Measurements from ENCODE around the gene PRDM8. TPM values are rescaled to one million over a fixed set of nuclear protein-coding genes. Genes with fewer than 3 reads are reported as not detected.

The PRDM8 gene
- total RNA-seq, 1 donor from 2014 or later, result not detected

DNA sequence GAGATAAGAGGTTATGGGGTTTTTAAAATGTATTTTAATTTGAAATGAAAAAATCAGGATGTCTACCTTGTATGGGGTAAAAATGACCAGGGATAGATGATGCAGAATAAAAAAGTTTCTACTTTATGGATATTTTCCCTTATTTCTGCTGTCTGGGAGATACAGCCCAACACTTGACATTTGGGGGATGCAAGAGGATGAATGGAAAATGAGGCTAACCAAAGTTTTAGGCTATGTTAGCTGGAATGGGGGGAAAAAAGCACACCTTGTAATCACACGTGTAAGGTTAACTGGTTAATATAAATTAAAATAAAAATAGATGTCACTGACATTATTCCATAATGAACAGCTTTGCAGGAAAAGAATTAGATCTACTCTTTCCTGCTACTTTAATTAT is 1.1 kb downstream of the PRDM8 start:
- H3K36me3 ChIP-seq, result no peaks in the 10 kb centered on the region
- peaks cover 42% of the 10 kb centered on the region for H3F3A ChIP-seq (ENCODE audit: low read depth)
- Mint-ChIP-seq H3K27me3 (ENCODE audit: insufficient read depth, low read depth) (peaks cover 81% of the 10 kb centered on the region), H3K4me3 (peak overlapping the region; percentile 79), H3K9me3 (peaks cover 3% of the 10 kb centered on the region), H3K36me3 (no peaks in the 10 kb centered on the region), H3K27ac (no peak overlapping the region), H3K4me1 (peaks cover 37% of the 10 kb centered on the region)
- peaks cover 26% of the 10 kb centered on the region for H3K4me1 ChIP-seq
- no peak overlapping the region for H3K27ac ChIP-seq
- H4K20me1 ChIP-seq (ENCODE audit: low read depth), result peaks cover 86% of the 10 kb centered on the region
- peak overlapping the region; percentile 43 for H3K4me3 ChIP-seq
- no peak for DNase-seq (ENCODE audit: low spot score)
- peak overlapping the region; percentile 77 for H3K4me2 ChIP-seq
- TF ChIP-seq EZH2phosphoT487 (IDR thresholded peaks at IDR 0.05), result no peak
- TF ChIP-seq EZH2 (IDR thresholded peaks at IDR 0.05), result no peak
- TF ChIP-seq, protein P1, sequence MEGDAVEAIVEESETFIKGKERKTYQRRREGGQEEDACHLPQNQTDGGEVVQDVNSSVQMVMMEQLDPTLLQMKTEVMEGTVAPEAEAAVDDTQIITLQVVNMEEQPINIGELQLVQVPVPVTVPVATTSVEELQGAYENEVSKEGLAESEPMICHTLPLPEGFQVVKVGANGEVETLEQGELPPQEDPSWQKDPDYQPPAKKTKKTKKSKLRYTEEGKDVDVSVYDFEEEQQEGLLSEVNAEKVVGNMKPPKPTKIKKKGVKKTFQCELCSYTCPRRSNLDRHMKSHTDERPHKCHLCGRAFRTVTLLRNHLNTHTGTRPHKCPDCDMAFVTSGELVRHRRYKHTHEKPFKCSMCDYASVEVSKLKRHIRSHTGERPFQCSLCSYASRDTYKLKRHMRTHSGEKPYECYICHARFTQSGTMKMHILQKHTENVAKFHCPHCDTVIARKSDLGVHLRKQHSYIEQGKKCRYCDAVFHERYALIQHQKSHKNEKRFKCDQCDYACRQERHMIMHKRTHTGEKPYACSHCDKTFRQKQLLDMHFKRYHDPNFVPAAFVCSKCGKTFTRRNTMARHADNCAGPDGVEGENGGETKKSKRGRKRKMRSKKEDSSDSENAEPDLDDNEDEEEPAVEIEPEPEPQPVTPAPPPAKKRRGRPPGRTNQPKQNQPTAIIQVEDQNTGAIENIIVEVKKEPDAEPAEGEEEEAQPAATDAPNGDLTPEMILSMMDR (IDR thresholded peaks at IDR 0.05), result no peak
- peaks cover 100% of the 10 kb centered on the region for H3K27me3 ChIP-seq
- H3K9me3 ChIP-seq (ENCODE audit: low read depth), result no peaks in the 10 kb centered on the region
- H3K79me2 ChIP-seq (ENCODE audit: low read depth), result no peaks in the 10 kb centered on the region
- no peak overlapping the region for H2AFZ ChIP-seq (replicated peaks)
- H3K9ac ChIP-seq, result no peak overlapping the region

DNA sequence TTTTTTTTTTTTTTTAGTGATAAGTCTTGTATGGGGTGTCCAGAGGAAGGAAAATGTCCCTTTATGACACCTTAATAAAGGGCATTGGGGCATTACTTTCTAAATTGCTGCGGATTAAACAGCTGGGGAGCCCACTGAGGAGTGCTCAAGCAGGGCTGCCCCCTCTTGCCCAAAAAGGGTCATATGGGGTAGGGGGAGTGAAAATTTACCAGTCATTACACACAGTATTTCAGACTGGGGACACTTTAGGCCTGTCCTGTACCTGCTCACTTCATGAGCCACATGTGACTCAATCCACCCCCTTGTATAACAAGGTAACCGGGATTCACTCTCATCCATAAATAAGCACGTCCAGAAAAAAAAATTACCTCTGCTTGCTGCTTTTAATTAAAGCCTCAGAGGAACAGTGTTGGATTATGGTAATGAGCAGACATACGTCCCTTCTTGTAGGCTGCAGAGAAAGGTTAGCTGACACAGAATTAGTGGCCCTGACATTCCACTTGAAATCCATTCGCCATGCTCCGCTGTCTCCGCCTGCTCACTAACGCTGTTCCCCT is 1.8 kb downstream of the PRDM8 start:
- TF ChIP-seq, protein P1 (IDR thresholded peaks at IDR 0.05), result no peak
- TF ChIP-seq EZH2phosphoT487 (IDR thresholded peaks at IDR 0.05), result no peak
- no peak for TF ChIP-seq EZH2 (IDR thresholded peaks at IDR 0.05)
- Histone ChIP-seq H3K4me3 (no peak overlapping the region), H3K9ac (no peak overlapping the region), H3K36me3 (no peaks in the 10 kb centered on the region), H3K9me3 (ENCODE audit: low read depth) (no peaks in the 10 kb centered on the region), H3K27ac (no peak overlapping the region), H3K4me2 (no peak overlapping the region), H3F3A (ENCODE audit: low read depth) (peaks cover 42% of the 10 kb centered on the region), H3K4me1 (peaks cover 21% of the 10 kb centered on the region), H4K20me1 (ENCODE audit: low read depth) (peaks cover 86% of the 10 kb centered on the region), H3K27me3 (peaks cover 100% of the 10 kb centered on the region), H3K79me2 (ENCODE audit: low read depth) (no peaks in the 10 kb centered on the region), H2AFZ (replicated peaks) (no peak overlapping the region)
- H3K4me3 Mint-ChIP-seq, result peak overlapping the region; percentile 69
- DNase-seq (ENCODE audit: low spot score), result no peak
- peaks cover 80% of the 10 kb centered on the region for H3K27me3 Mint-ChIP-seq (ENCODE audit: insufficient read depth, low read depth)
- peaks cover 37% of the 10 kb centered on the region for H3K4me1 Mint-ChIP-seq
- no peak overlapping the region for H3K27ac Mint-ChIP-seq
- H3K9me3 Mint-ChIP-seq, result peaks cover 3% of the 10 kb centered on the region
- H3K36me3 Mint-ChIP-seq, result no peaks in the 10 kb centered on the region

DNA sequence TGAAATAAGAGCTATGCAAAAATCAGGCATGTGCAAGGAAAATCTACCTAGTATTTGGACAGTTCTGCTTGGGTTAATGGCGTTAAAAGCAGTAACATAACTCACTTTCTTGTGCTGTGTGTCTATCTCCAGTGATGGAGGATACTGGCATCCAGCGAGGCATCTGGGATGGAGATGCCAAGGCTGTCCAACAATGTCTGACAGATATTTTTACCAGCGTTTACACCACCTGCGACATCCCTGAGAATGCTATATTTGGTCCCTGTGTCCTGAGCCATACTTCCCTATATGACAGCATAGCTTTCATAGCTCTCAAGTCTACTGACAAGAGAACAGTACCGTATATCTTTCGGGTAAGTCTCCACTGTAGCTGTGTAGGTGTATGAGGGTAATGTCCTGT is 2.6 kb downstream of the PRDM8 start:
- Histone ChIP-seq H3K36me3 (no peaks in the 10 kb centered on the region), H3F3A (ENCODE audit: low read depth) (peaks cover 51% of the 10 kb centered on the region), H3K27ac (no peak overlapping the region), H3K4me1 (peaks cover 29% of the 10 kb centered on the region), H3K9ac (no peak overlapping the region), H3K79me2 (ENCODE audit: low read depth) (no peaks in the 10 kb centered on the region), H3K4me3 (no peak overlapping the region), H3K9me3 (ENCODE audit: low read depth) (no peaks in the 10 kb centered on the region), H4K20me1 (ENCODE audit: low read depth) (peaks cover 87% of the 10 kb centered on the region), H3K27me3 (peaks cover 100% of the 10 kb centered on the region), H3K4me2 (no peak overlapping the region), H2AFZ (replicated peaks) (no peak overlapping the region)
- TF ChIP-seq EZH2phosphoT487 (IDR thresholded peaks at IDR 0.05) (no peak), EZH2 (IDR thresholded peaks at IDR 0.05) (no peak)
- TF ChIP-seq, protein P1 (IDR thresholded peaks at IDR 0.05), result no peak
- peaks cover 80% of the 10 kb centered on the region for H3K27me3 Mint-ChIP-seq (ENCODE audit: insufficient read depth, low read depth)
- H3K4me1 Mint-ChIP-seq, result peaks cover 37% of the 10 kb centered on the region
- no peak overlapping the region for H3K4me3 Mint-ChIP-seq
- no peak for DNase-seq (ENCODE audit: low spot score)
- no peak overlapping the region for H3K27ac Mint-ChIP-seq
- H3K36me3 Mint-ChIP-seq, result no peaks in the 10 kb centered on the region
- H3K9me3 Mint-ChIP-seq, result peaks cover 3% of the 10 kb centered on the region

Data from neural progenitor cell (in vitro differentiated cells).